Erythroblast (primary cell): Measurements from ENCODE around the gene IL10RB.

Source experiments
- GATA1 ChIP-seq: IDR thresholded peaks from 2 replicates; pipeline ENCODE4 v1.6.1; 2011; ENCODE audit warnings: low read depth, mild to moderate bottlenecking, control low read depth, low read length, moderate library complexity
- POLR2A ChIP-seq: IDR thresholded peaks from 2 replicates; pipeline ENCODE4 v1.6.1; 2011; ENCODE audit warnings: mild to moderate bottlenecking, low read length

- TF ChIP-seq POLR2A, result no peak
- TF ChIP-seq GATA1, result no peak
Measured at GRCh38 chr21:33292724-33293123, 26.6 kb downstream of the IL10RB start.
